ENCODE results near the gene DNAH1.

The DNAH1 gene

DNA sequence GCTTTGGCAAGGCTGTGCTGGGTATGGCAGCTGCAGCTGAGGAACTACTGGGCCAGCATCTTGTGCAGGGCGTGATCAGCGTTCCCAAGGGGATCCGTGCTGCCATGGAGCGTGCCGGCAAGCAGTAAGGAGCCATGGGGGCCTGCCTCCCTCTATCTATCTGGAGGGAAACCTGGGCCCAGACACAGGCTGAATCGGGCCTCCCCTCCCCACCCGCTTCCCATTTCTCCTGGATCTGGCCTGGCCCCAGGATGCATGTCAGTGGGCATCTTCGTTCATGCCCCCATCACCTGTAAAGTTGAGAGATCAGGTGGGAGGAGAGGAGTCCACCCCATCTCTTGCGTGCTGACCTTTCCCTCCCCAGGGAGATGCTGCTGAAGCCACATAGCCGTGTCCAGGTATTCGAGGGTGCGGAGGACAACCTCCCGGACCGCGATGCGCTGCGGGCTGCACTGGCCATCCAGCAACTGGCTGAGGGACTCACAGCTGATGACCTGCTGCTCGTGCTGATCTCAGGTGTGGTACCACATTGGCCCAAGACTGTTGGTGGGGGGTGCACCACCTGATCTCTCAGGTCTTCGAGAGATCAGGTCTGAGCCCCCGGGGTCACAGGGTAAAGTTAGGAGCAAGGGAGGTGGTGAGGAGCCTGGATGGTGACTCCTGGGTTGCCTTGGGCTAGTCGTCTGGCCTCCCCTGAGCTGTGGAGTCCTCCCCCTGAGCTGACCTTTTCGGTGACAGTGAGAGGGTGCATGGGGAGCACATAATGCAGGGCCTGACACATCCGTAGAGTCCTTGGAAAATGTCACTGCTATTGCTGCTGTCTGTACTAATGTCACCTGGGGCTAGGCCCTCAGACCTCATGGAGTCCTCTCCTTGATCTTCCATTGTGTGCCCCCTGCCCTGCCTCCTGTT is 25.3 kb upstream of the DNAH1 start:
- no peak for DNase-seq (ENCODE audit: low read depth, low spot score)

DNA sequence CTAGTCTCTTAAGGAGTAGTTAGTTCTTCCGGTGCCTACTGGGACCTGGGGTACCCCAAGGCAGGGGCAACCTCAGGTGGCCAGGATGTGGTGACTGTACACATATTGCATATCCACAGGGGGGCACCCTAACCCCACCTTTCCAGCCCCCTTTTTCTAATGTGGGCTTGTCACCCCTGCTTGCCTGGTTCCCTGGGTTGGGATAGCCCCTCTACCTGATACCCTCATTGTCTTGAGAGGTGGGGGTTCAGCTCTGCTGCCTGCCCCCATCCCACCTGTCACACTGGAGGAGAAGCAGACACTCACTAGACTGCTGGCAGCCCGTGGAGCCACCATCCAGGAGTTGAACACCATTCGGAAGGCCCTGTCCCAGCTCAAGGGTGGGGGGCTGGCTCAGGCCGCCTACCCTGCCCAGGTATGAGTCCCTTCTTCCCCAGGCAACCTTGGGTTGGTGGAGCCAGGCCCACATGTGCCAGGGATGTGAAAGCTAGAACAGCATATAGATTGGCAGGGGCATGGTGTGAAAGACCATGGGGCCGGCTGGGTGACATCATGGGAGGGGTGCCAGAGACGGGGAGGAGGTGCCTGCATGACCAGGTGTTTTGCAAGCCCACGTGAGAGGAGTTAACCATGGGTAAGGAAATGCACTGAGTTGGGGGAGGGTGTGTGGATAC is 24.5 kb upstream of the DNAH1 start:
- no peak for DNase-seq (ENCODE audit: low read depth, low spot score)

DNA sequence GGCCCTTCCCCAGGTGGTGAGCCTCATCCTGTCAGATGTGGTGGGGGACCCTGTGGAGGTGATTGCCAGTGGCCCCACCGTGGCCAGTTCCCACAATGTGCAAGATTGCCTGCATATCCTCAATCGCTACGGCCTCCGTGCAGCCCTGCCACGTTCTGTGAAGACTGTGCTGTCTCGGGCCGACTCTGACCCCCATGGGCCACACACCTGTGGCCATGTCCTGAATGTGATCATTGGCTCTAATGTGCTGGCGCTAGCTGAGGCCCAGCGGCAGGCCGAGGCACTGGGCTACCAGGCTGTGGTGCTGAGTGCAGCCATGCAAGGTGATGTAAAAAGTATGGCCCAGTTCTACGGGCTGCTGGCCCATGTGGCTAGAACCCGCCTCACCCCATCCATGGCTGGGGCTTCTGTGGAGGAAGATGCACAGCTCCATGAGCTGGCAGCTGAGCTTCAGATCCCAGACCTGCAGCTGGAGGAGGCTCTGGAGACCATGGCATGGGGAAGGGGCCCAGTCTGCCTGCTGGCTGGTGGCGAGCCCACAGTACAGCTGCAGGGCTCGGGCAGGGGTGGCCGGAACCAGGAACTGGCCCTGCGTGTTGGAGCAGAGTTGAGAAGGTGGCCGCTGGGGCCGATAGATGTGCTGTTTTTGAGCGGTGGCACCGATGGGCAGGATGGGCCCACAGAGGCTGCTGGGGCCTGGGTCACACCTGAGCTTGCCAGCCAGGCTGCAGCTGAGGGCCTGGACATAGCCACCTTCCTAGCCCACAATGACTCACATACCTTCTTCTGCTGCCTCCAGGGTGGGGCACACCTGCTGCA is 23.7 kb upstream of the DNAH1 start:
- no peak for DNase-seq (ENCODE audit: low read depth, low spot score)

DNA sequence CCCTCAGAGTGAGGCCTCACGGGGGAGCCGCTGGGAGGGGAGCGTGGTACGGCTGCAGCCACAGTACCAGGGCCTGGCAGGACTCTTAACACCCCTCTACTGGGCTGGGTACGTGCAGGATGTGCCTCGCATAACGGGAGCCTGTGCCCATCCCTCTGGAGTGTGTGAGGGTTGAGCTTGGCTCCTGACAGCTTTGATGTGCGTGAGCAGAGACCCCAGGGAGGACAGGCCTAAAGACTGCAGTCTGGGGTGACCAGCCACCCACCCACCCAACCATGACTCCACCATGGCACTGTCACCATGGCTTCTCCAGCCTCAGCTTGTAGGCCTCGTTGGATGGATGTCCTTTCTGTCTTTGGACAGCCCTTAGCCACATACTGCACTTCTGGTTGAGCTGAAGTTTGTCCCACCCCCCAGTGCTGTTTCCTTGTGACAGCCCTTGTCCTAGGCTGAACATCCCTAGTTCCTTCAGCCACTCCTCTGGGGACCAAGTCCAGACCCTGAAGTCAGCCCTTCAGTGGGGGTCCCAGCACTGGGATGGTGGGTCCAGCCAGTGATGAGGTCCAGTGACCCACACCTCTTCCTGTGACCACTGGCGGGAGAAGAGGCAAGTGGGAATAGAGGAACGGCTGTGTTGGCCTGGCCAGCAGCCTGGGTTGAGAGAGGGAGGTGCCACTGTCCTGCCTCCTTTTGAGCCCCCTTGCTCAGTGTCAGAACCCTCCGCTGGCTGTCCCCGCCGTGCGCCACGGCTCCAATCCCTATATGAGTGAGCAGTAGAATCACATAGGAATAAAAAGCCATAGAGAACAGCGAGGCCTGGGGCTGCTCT is 22.4 kb upstream of the DNAH1 start:
- DNase-seq (ENCODE audit: low read depth, low spot score): no peak

DNA sequence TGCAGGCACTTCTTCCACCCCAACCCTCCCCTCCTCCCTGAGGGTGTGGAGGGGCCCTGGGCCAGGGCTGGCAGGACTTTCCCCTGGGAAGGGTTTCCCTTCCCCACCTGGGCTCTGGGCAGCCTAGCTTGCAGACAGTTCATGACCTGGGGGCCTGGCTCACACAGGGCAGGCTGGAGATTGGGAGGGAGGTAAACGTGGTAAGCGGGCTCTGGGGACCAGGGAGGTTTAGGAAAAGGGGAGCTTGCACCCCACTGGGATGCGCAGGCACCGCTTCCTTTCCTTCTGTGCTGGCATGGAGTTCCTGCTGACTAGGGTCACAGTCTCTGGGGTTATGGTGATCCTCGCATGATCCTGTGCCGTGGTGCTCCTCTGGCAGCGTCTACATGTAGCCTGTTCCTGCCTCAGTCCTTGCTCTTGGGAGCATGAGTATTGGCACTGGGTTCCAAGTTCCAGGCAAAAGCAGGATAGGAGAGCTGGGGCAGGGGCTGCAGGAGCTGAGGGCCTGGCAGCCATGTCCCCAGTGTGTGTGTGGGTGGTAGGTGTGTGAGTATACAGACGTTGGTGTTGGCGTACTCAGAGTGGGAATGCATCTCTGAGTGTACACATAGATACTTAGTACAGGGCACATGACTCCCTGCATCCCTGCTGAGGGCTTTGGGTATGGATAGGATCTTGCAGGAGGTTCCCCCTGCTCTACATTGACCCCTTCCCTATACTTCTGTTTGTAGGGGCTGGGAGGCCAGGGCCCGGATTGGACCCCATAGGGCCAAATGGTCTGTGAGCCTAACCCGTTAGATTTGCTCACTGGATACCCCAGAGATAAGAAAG is 21.6 kb upstream of the DNAH1 start:
- DNase-seq (ENCODE audit: low read depth, low spot score): no peak

DNA sequence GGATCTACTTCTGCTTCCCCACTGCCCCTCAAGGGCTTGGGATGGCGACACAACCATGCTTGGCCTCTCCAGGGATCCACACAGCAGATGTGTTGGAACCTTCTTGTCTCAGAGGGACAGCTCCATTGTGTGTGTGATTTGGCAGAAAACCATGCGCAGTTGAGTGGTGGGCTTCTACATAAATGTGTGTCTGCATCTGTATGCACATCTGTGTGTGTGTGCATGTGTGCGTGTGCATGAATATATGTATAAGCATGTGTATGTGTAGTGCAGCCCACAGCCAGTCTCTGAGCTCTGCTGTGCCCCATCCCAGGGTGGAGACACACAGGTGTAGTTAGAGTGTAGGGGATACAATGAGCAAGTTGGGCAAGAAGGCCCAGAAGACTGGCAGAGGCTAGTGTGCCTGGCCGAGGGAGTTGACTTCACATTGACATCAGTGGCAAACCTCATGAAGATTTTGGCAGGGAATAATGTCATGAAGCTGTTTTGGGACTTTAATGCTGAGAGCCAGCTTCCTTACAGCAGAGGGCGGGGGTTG is 20.4 kb upstream of the DNAH1 start:
- no peak for DNase-seq (ENCODE audit: low read depth, low spot score)

DNA sequence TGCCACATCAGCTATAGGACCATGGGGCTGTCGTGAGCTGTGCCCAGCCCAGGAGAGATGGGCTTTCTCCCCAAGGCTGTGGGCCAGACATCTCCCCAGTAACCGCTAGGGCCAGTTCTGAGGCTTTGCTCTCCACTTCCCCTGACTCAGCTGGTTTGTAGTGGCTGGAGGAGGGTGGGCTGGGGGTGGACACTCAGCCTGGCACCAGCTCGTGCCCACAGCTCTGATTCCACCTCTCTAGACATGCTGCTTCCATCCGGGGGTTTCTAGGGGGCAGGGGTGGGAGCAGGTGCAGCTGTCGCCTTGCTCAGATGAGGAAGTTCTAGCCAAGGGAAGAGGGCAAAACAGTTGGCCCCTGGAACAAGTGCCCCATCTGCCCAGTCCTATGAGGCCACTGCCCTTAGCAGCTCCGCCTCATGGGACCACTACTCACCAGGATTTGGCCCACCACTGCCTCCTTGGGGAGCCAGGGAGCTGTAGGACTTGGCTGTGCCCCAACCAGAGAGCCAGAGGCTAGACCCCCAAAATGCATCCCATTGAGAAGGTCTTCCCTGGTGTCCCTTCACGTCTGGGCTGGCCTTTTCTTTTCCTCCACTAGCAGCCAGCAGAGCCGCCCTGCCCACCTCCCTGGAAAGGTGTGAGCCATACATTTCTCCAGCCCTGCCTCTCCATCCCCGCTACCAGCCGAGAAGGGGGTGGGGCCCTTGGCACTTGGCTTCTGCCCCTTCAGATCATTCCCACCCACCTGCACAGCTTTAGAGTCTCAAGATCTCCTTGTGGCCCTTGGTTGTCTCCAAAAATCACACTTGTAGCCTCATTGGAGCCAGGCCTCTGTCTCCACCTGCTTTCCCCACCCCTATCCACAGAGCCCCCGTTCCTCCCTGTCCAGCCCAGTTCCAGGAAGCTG is 18.6 kb upstream of the DNAH1 start:
- DNase-seq (ENCODE audit: low read depth, low spot score): no peak

DNA sequence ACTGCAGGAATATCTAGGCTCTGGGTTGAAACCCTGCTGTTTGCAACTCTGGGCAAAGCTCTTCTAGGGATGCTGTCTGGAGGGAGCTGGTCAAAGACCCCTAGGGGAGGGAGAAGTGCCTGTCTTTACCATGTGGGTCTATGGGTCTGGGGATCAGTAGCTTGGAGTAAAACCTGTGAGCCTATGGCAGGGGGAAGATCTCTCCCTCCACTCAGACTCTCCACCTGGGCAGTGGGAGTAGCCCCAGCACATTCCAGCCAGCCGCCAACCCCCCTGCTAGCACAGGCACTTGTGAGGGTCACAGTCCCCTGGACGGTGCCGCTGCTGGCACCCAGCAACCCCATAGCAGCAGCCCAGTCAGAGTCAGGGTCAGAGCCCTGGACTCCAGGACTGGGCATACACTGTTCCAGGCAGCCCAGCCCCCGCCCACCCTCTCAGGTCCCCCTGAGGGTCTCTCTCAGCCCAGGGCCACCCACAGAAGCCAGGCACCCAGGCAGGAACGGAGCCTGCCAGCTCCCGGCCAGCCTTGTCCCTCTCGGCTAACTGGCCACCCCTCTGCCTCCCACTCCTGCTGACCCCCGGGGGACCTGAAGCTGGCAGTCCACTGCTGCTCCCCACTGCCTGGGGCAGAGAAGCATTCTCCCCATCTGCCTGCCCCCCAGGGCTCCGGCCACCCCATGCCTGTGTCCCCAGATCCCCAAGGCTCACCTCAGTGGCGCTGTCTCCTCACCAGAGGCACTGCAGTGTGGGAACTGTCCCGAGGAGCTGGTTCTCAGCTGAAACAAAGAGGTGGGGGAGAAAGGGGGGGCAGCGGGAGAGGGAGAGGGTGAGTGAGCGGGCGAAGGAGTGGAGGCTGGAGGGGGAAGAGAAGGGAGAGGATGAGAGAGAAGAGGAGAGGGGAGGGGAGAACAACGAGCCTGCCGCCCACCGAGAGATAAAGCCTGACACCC is 17.7 kb upstream of the DNAH1 start:
- no peak for DNase-seq (ENCODE audit: low read depth, low spot score)

DNA sequence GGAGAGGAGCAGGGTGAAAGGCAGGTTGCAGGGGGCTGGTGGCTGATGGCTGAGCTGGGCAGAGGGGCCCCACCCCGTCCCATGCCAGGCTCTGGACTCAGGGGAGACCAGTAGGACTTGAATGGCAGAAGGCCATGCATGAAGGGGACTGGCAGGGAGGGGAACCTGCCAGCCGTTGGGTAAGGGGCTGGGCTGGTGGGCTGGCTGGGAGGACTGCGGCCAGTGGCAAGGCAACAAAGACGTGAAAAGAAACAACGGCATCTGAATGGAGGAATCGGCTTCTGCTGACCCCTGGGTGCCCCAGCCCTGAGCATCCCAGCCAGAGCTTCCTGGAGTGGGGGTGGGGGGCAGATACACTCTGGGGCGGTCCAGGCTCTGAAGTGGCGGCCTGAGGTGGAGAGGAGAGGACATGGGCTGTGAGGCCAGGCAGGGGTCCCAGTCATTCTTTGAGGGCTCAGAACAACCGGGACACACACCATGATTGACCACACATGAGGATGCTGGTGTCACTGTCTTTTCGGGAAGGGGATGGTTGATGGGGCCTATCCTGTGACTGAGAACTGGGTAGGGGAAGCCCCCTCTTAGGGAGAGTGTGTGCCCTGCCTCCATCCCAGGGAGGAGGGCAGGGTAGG is 16.8 kb upstream of the DNAH1 start:
- no peak for DNase-seq (ENCODE audit: low read depth, low spot score)

DNA sequence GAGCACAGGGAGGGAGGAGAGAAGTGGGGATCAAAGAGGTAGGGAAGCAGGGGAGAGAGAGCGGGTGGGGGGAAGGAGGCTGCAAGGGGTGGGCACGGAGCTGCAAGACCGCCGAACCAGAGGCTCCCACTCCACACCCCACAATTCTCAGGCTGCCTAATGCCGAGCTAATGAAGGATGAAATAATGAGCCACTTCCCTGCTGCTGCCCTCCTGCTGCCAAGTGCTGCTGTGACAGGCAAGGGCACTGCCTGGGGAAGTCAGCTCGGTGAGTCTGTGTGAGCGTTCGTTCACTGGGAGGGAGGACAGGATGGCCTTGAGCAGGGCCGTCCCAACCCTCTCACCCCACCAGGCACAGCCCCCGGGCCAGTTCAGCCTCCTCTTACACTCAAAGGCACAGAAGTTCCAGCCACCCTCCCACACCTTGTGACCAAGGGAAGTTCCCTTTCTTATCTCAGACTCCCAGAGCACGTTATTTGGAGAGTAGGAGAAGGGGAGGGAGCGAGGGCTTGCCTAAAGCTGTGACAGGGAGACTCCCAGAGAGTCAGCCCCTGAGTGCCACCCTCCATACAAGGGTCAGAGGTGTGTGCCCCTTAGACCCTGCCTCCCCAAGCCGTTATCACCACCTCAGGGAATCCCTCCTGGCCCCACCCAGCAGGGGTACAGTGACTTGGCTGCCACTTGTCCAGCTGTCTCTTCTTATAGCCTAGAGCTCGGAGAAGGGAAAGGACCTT is 16.1 kb upstream of the DNAH1 start:
- no peak for DNase-seq (ENCODE audit: low read depth, low spot score)

DNA sequence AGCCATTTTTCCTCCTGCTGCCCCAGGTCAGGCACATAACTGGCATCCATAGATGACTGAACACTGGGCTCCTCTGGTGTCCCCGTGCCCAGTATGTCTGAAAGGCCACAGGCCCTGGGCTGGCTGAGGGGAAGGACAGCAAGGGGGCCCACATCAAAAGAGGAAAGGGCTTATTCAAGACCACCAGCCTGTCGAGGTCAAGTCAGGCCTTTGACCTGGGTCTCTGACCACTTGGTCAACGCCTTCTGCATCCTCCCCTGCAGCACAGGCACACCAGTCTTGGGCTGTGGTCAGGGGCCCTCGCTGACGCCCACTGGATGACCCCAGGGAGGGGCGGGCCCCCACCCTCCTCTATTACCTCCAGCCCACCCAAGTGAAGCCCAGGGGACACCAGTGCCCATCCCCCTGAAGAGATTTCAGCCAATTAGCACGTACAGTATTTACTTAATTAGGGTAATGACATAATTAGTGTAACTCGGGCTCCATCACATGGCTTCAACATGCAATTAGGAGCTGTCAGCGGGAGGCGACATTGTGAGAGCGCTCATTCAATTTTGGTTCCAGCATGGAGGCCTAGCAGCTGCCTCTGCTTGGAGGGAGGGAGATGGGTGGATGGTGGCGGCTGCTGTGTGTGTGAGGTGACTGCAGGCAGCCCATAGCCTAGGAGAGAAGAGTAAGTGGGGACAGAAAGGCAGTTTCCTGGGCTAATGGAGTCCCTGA is 13.5 kb upstream of the DNAH1 start:
- DNase-seq (ENCODE audit: low read depth, low spot score): no peak

DNA sequence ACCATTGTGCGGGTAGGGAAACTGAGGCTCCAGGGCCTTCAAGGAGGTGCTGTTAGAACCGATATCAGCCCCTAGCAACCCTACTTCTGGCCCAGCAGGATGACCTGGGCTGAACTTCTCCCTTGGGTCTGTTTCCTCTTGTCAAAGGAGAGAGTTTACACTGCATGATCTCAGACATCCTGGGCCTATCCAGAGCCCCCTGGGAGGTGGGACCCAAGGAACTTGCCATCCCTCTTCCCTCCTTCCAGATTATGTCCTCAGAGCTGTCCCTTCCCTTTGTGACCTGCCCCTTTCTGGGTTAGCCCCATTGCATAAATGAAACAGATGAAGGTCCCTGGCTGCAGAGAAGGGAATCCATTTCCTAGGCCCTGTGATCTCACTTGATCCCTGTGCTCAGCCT is 12.3 kb upstream of the DNAH1 start:
- DNase-seq (ENCODE audit: low read depth, low spot score): no peak

DNA sequence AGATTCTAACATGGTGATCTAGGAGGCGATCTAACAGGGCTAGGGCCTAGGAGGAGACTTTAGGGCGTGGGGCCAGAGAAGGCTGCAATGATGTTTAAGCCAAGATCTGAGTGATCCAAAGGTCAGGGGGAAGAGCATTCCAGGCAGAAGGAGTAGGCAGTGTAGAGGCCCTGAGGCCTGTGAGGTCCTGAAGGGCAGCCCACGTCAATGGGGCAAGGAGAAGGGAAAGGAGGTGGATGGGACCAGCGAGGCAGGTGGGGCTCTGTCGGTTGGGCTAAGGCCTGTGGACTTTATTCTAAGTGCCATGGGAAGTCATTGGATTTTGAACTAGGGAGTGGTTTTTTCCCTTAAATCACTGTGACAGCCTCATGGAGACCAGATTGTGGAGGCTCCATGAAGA is 10.2 kb upstream of the DNAH1 start:
- DNase-seq (ENCODE audit: low read depth, low spot score): no peak

DNA sequence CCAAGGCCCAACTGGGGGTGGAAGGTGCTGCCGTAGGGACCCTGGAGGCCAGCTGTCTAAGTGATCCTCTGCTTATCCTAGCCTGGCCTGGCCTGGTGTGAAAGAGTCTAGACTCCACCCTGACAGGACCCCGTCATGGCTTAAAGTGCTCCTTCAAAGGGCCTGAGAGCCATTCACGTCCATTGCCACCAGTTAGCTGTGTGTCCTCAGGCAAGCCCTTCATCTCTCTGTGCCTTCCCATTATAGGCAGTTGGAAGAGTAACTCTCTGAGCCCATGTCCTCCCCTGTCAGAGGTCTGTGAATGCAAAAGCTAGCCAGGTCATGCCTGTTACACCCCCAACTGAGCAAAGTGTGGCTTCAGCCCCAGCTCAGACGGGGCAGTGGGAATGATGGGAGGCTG is 9.1 kb upstream of the DNAH1 start:
- DNase-seq (ENCODE audit: low read depth, low spot score): no peak

DNA sequence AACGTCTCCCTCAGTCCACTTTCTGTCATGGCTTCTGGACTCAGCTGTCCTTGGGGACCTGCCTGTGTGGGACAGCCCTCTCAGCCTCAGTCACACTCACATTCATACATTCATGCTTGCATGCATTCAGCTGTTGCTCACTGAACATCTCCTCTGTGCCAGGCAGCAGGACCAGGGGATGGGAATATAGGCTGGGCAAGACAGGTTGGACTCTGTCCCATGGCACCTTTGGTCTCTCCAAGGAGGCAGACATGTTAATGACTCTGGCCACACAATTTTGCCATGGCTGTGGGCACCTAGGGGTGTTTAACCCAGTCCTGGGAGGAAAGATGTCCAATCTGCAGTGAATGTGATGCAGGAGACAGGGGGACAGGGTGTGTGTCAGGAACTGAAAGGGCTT is 7.8 kb upstream of the DNAH1 start:
- no peak for DNase-seq (ENCODE audit: low read depth, low spot score)

DNA sequence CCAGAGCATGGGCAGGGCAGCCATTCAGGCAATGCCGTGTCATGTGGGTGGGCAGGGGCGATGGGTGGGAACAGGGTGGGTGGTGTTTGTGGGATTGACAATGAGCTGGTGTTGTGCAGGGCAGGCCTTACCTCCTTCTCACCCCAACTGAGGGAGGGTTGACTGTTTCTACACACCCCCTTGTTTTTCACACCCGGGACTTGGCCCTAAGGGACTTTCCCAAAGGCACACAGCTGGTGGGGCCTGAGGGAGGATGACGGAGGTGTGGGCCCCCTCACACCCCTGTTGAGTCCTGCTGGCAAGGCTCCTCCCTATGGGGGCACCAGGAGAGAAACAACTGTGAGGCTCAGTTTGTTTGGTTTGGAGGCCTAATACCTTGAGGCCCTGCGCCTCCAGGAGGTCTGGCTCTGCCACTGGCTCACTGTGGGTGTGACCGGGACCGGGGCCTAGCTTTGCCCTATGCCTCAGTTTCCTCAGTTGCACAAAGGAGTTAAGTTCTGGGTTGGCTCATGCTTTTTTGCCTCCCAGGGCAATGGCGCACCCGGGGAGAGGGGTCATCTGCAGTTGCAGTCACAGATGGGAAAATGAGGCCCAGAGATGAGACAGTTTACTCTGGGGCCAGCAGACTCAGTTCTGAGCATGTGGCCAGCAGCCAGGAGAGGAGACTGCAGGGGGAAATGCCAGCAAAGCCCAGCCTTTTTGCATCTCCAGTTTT is 5.1 kb upstream of the DNAH1 start:
- no peak for DNase-seq (ENCODE audit: low read depth, low spot score)
